ENCODE measurements around the gene TRPC6. TPM values are rescaled to one million over a fixed set of nuclear protein-coding genes. Genes with fewer than 3 reads are reported as not detected.

TRPC6 gene
- total RNA-seq, 2 experiments from 2014 or later = not detected

DNA sequence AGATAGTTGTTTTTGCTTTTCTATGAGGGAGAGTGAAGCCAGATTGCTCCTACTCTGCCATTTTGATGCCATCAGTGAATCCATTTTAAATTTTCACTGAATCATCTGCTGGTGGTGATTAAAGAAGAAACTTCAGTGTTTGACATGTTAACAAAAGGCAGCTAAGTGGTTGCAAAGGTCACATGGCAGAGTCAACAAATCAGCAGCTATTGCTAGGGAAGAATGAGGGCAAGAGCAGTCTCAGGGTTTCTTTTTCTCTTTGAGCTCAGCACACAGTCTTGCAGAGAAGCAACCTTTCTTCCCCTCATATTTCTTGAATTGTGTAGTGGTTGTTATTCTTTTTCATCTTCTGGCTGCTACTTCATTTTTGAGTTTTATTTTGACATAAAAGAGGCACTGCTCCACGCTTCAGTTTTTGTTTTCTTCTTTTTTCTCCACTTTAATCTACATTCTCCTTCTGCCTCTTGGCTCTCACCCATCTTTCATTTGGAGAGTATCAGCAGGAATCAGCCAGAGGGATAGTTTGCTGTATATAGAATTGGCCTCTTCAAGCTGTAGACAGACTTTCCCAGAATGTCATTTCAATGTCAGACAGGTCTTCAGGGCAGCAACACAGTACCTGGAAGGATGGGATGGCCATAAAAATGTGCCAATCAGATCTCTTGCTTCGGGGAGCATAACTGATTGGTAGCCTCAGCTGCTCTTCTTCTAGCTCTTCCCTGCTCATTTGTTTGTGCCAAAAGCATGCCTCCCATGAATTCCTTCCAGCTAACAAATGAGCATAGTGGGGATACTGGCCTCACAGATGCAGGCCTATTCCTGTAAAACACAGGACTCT lies 153.9 kb downstream of the TRPC6 start:
- H3K9me3 Mint-ChIP-seq (ENCODE audit: low read depth) = peaks cover 20% of the 10 kb centered on the region

DNA sequence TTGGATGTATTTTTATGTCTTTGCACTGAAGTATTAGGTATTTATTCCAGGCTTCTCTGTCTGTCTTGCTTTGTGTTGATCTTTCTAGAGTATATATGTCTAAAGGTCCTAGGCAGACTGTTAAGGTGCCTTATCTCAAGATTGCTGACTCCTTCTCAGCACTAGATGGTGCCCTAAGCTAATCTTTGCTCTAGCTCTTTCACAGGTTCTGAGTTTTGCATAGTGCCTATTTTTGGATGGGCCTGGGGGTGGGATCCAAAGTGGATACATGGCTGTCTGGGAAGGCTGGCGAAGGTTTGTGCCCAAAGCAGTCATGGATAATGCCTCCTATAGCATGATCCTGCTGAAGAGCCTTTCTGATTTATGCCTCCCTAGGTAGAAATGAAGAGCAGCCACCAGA lies 154.9 kb downstream of the TRPC6 start:
- no peaks in the 10 kb centered on the region for H3K4me1 Mint-ChIP-seq
- intact Hi-C loops (cut with DNase I, micrococcal nuclease) = no loop called here
- no peak for ATAC-seq
- H3K4me3 Mint-ChIP-seq = no peak overlapping the region
- no peak for DNase-seq
- H3K27me3 Mint-ChIP-seq = no peaks in the 10 kb centered on the region
- no peaks in the 10 kb centered on the region for H3K36me3 Mint-ChIP-seq (ENCODE audit: low read depth)
- ChIA-PET CTCF (no interaction called here), POLR2A (no interaction called here)
- H3K27ac Mint-ChIP-seq = no peak overlapping the region
- peaks cover 20% of the 10 kb centered on the region for H3K9me3 Mint-ChIP-seq (ENCODE audit: low read depth)

More for the DNA sequence above, 153.9 kb downstream of the TRPC6 start:
- Mint-ChIP-seq H3K4me1 (no peaks in the 10 kb centered on the region), H3K36me3 (ENCODE audit: low read depth) (no peaks in the 10 kb centered on the region), H3K27me3 (no peaks in the 10 kb centered on the region), H3K27ac (no peak overlapping the region), H3K4me3 (no peak overlapping the region)
- ATAC-seq (no peak), DNase-seq (no peak)
- ChIA-PET POLR2A (no interaction called here), CTCF (no interaction called here)
- intact Hi-C loops (cut with DNase I, micrococcal nuclease) = no loop called here

DNA sequence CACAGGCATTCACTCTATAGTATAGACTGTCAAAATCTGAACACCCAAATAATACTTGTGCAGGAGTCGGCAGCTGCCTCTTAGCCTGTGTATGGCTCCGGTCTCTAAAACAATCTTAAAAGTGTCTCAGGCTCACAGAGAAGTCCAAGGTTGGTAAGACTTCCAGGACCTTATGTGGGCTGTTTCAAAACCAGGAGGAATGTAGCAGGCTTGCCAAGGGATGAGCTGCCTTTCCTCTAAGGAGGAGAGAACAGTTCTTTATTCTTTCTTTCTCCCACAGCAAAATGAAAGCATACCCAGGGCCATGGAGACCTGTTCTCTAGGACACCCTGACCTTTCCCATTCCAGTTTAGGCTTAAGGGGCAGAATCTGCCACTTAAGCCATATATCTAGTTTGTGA lies 176.5 kb downstream of the TRPC6 start:
- H3K4me3 Mint-ChIP-seq = no peak overlapping the region
- CTCF ChIA-PET = no interaction called here
- no peak overlapping the region for H3K27ac Mint-ChIP-seq
- H3K36me3 Mint-ChIP-seq (ENCODE audit: low read depth) = no peaks in the 10 kb centered on the region
- H3K9me3 Mint-ChIP-seq (ENCODE audit: low read depth) = peaks cover 8% of the 10 kb centered on the region
- DNase-seq = no peak
- POLR2A ChIA-PET = no interaction called here
- no peaks in the 10 kb centered on the region for H3K27me3 Mint-ChIP-seq
- no peaks in the 10 kb centered on the region for H3K4me1 Mint-ChIP-seq
- intact Hi-C loops (cut with DNase I, micrococcal nuclease) = no loop called here
- ATAC-seq = no peak

Small RNA genes within 50 kb of the gene (microRNA-seq; reads per million reads assigned to microRNA genes)
- gene MIR3920 (ENCODE audit: borderline replicate concordance) = not detected

Data from activated CD4-positive, alpha-beta T cell treated with anti-CD3 and anti-CD28 coated beads for 36 hours (primary cell).